ENCODE data around the gene TNNC2. TPM values are rescaled to one million over a fixed set of nuclear protein-coding genes. Genes with fewer than 3 reads are reported as not detected.

Gene TNNC2
- total and polyA plus RNA-seq, 2 of the 13 experiments (the other 11 are each of a cell fraction or from before 2014, with no cell fraction given) = 1.8 to 4.7 TPM

- peak overlapping the region; percentile 24 for H2AFZ ChIP-seq (ENCODE audit: low read length)
- no peaks in the 10 kb centered on the region for H3K79me2 ChIP-seq (ENCODE audit: insufficient read depth, low read length)
- no peak overlapping the region for H3K4me3 ChIP-seq (replicated peaks in 1 of 3; ENCODE audit: insufficient read depth in 1 of 3, low read depth in 2 of 3, low read length in 3 of 3)
- CTCF ChIA-PET (ENCODE audit: low intra/inter-chr PET ratio, low total read pairs) = no interaction called here
- no peaks in the 10 kb centered on the region for H3K9me3 ChIP-seq (ENCODE audit: low read length)
- H3K27ac ChIP-seq (ENCODE audit: extremely low read length, insufficient read depth, low read length) = peak overlapping the region; percentile 24
- ATAC-seq (peak; percentile 31; the same call in 2 of the 3 replicates), FAIRE-seq (no peak), DNase-seq (ENCODE audit: low spot score) (no peak)
- peaks cover 66% of the 10 kb centered on the region for H3K4me1 ChIP-seq (ENCODE audit: insufficient read depth, low read length)
- H3K4me2 ChIP-seq (ENCODE audit: low read depth, low read length) = peak overlapping the region; percentile 41
- in situ Hi-C loops (cut with HindIII; ENCODE audit: extremely low pct_ligation_motif_present, low pct_unique_long_range_greater_than_20kb) = no loop called here
- WGBS (ENCODE audit: low lambda C conversion rate) = 63% methylated on average over 6 of the region's 6 CpGs
- no peaks in the 10 kb centered on the region for H3K27me3 ChIP-seq (ENCODE audit: control insufficient read depth in 1 of 2, insufficient read depth in 2 of 2, low read length in 2 of 2)
- BruUV-seq (replicated peaks) = no TSS peak
- H4K20me1 ChIP-seq (ENCODE audit: insufficient read depth, low read length) = no peaks in the 10 kb centered on the region
- intact Hi-C loops (cut with micrococcal nuclease; ENCODE audit: unreplicated experiment) = no loop called here
- POLR2A ChIA-PET = interaction anchor here (1.9 to 4.4 kb wide), 2 partner anchors 14 to 24 kb away, joined by 5 to 24 read pairs; partner anchors contain the start of genes CTSA, NEURL2 and ZSWIM1
- H3K9ac ChIP-seq (ENCODE audit: insufficient read depth, low read depth, low read length) = no peak overlapping the region
- H3K36me3 ChIP-seq (replicated peaks in 1 of 2; ENCODE audit: control insufficient read depth in 1 of 2, insufficient read depth in 2 of 2, low read length in 2 of 2) = no peaks in the 10 kb centered on the region
- peak; percentile 45 for TF ChIP-seq FOXP4 (CRISPR knock-in tag; IDR thresholded peaks at IDR 0.05)
- no peak for TF ChIP-seq ZBTB34 (CRISPR knock-in tag; IDR thresholded peaks at IDR 0.05)
- no peak for TF ChIP-seq MIXL1 (CRISPR knock-in tag; IDR thresholded peaks at IDR 0.05)
- TF ChIP-seq HNF1A (IDR thresholded peaks at IDR 0.05; ENCODE audit: low read depth) = 0 out of 2 replicates have a peak, but pooled peaks have one; percentile 51
- no peak; the same call in 1 of the 2 replicates for TF ChIP-seq HNF1A (CRISPR knock-in tag; IDR thresholded peaks at IDR 0.05; ENCODE audit: borderline replicate concordance)
- no peak for TF ChIP-seq SOX6 (IDR thresholded peaks at IDR 0.05)
- TF ChIP-seq SOX6 (CRISPR knock-in tag; IDR thresholded peaks at IDR 0.05) = peak; percentile 58; the same call in 1 of the 2 replicates
- peak; percentile 28; the same call in 1 of the 2 replicates for TF ChIP-seq HNF4A (CRISPR knock-in tag; IDR thresholded peaks at IDR 0.05)
- no peak for TF ChIP-seq TFAP4 (IDR thresholded peaks at IDR 0.05; ENCODE audit: borderline replicate concordance, low read depth)
- TF ChIP-seq ISL2 (CRISPR knock-in tag; IDR thresholded peaks at IDR 0.05) = 0 out of 2 replicates have a peak, but pooled peaks have one; percentile 20
- 0 out of 2 replicates have a peak, but pooled peaks have one; percentile 50 for TF ChIP-seq ZFAT (CRISPR knock-in tag; conservative IDR thresholded peaks at IDR 0.05)
- 0 out of 2 replicates have a peak, but pooled peaks have one; percentile 51 for TF ChIP-seq ZNF766 (CRISPR knock-in tag; IDR thresholded peaks at IDR 0.05; ENCODE audit: borderline replicate concordance)
- TF ChIP-seq KAT7 (CRISPR knock-in tag; IDR thresholded peaks at IDR 0.05; ENCODE audit: borderline replicate concordance) = 0 out of 2 replicates have a peak, but pooled peaks have one; percentile 7
- TF ChIP-seq ZMYM3 (CRISPR knock-in tag; IDR thresholded peaks at IDR 0.05) = peak; percentile 73
- TF ChIP-seq ADNP (CRISPR knock-in tag; IDR thresholded peaks at IDR 0.05) = peak; percentile 76; the same call in 1 of the 2 replicates
- 0 out of 2 replicates have a peak, but pooled peaks have one; percentile 38 for TF ChIP-seq HDAC1 (CRISPR knock-in tag; IDR thresholded peaks at IDR 0.05)
- TF ChIP-seq ZNF7 (CRISPR knock-in tag; IDR thresholded peaks at IDR 0.05) = no peak
These were observed 40.2 kb upstream of the TNNC2 start for GRCh38 chr20:45867136-45867818.
